ENCODE results near the gene TCTN1. TPM values are rescaled to one million over a fixed set of nuclear protein-coding genes. Genes with fewer than 3 reads are reported as not detected.

The TCTN1 gene
- total and polyA plus RNA-seq, 2 of the 8 experiments (the other 6 are each of a cell fraction or from before 2014, with no cell fraction given) = 14.7 to 16.4 TPM

GRCh38 chr12:110677982-110678381 is 64.1 kb downstream of the TCTN1 start:
- Histone ChIP-seq H2AK5ac (ENCODE audit: low read depth, low read length) (no peak overlapping the region), H3K79me2 (ENCODE audit: control insufficient read depth in 1 of 2, insufficient read depth in 2 of 2, low read length in 2 of 2) (no peaks in the 10 kb centered on the region), H2BK15ac (ENCODE audit: low read length) (no peak overlapping the region), H3K4me1 (replicated peaks in 1 of 4; ENCODE audit: control insufficient read depth in 3 of 4, insufficient read depth in 4 of 4, low read length in 3 of 4) (no peaks in the 10 kb centered on the region), H2BK20ac (ENCODE audit: low read length) (no peak overlapping the region), H2BK12ac (ENCODE audit: low read depth, low read length) (no peak overlapping the region), H2BK5ac (ENCODE audit: low read depth, low read length) (no peak overlapping the region), H3K27ac (ENCODE audit: low read depth, low read length) (no peak overlapping the region), H3K23ac (ENCODE audit: insufficient read length) (no peak overlapping the region), H3K36me3 (ENCODE audit: control insufficient read depth in 2 of 4, insufficient read depth in 4 of 4, low read length in 3 of 4) (no peaks in the 10 kb centered on the region), H2AFZ (ENCODE audit: low read length) (no peak overlapping the region), H3K4ac (replicated peaks; ENCODE audit: insufficient read length, low read depth, low read length) (no peak overlapping the region), H3K4me3 (ENCODE audit: extremely low read depth in 1 of 4, insufficient read depth in 2 of 4, low read depth in 3 of 4, low read length in 4 of 4) (no peak overlapping the region), H4K20me1 (replicated peaks in 1 of 2; ENCODE audit: control insufficient read depth in 1 of 2, insufficient read depth in 2 of 2, low read length in 2 of 2) (no peaks in the 10 kb centered on the region), H3K56ac (replicated peaks; ENCODE audit: insufficient read length, low read depth, low read length) (no peak overlapping the region), H3K9ac (replicated peaks in 1 of 4; ENCODE audit: extremely low read depth in 1 of 4, low read depth in 3 of 4, low read length in 3 of 4) (no peak overlapping the region), H3K18ac (ENCODE audit: extremely low read depth, low read length) (no peak overlapping the region), H3K27me3 (replicated peaks in 1 of 4; ENCODE audit: control insufficient read depth in 3 of 4, extremely low read depth in 1 of 4, insufficient read depth in 3 of 4, low read length in 3 of 4) (no peaks in the 10 kb centered on the region), H3K79me1 (ENCODE audit: low read depth, low read length) (no peaks in the 10 kb centered on the region; the same call in 1 of the 2 replicates), H3K23me2 (ENCODE audit: low read depth, low read length) (0 out of 2 replicates have a peak, but pooled peaks cover 2% of the 10 kb centered on the region), H4K91ac (replicated peaks; ENCODE audit: insufficient read length, low read length) (no peak overlapping the region), H3K9me3 (ENCODE audit: insufficient read depth in 2 of 2, low read depth in 1 of 2, low read length in 1 of 2) (no peaks in the 10 kb centered on the region), H4K5ac (ENCODE audit: insufficient read length, low read depth, low read length) (no peak overlapping the region), H4K8ac (ENCODE audit: extremely low read depth, insufficient read depth, low read length) (no peak overlapping the region), H2BK120ac (replicated peaks; ENCODE audit: low read depth, low read length) (no peak overlapping the region), H3K14ac (ENCODE audit: insufficient read length) (no peak overlapping the region), H3K4me2 (ENCODE audit: insufficient read depth in 1 of 2, low read depth in 2 of 2, low read length in 2 of 2) (no peak overlapping the region)
- WGBS, 2 experiments (ENCODE audit: extremely low coverage in 1 of 2, insufficient coverage in 1 of 2, insufficient read length in 1 of 2, insufficient replicate concordance in 2 of 2, low coverage in 1 of 2, low lambda C conversion rate in 2 of 2, missing lambda C conversion rate in 1 of 2) = 83% methylated on average over 4 of the region's 4 CpGs; no CpG with 5 or more reads in 1 of the 2 experiments
- ChIA-PET POLR2A (ENCODE audit: partially characterized antibody) (no interaction called here), CTCF (ENCODE audit: partially characterized antibody) (interaction anchor here (1.0 to 1.4 kb wide), 2 partner anchors 10 to 29 kb away, joined by 4 read pairs; no protein-coding TSS in a partner anchor)
- FAIRE-seq (no peak), DNase-seq (ENCODE audit: low read depth in 1 of 2, low spot score in 2 of 2) (no peak)
- TF ChIP-seq SP4 (IDR thresholded peaks at IDR 0.05; ENCODE audit: low read length) = no peak
- TF ChIP-seq RBBP5 (IDR thresholded peaks at IDR 0.05; ENCODE audit: borderline replicate concordance, low read depth, low read length) = no peak
- no peak for TF ChIP-seq CREB1 (IDR thresholded peaks at IDR 0.05)
- no peak for TF ChIP-seq YY1 (IDR thresholded peaks at IDR 0.05; ENCODE audit: low read depth, low read length)
- no peak for TF ChIP-seq HDAC2 (IDR thresholded peaks at IDR 0.05; ENCODE audit: borderline replicate concordance in 1 of 2, low read depth in 2 of 2, low read length in 2 of 2)
- no peak for TF ChIP-seq NANOG (IDR thresholded peaks at IDR 0.05; ENCODE audit: insufficient read depth, low read depth, low read length, poor library complexity, severe bottlenecking)
- TF ChIP-seq SAP30 (IDR thresholded peaks at IDR 0.05; ENCODE audit: insufficient read depth, insufficient replicate concordance, low read length) = no peak

Measured in H1 (cell line).